Astrocyte of the cerebellum (primary cell): ENCODE data around the gene RGS4.

Experiments
- DNase-seq: peaks from one replicate; pipeline ENCODE4 v3.0.0-alpha.2; 2011; ENCODE audit warnings: low read depth
- H3K4me3 ChIP-seq: 2 replicates; pipeline ENCODE4 v1.5.1; 2011; ENCODE audit warnings: mild to moderate bottlenecking, low read depth, low read length, moderate library complexity
- in situ Hi-C: cut with HindIII; loops from 2 replicates; pipeline ENCODE4 v1.10.0; 2017; ENCODE audit warnings: low sequenced_read_pairs
- TF ChIP-seq, protein P1 (sequence below): IDR thresholded peaks from 2 replicates; pipeline ENCODE4 v1.5.1; 2012; ENCODE audit warnings: low read length, low read depth, moderate library complexity, mild to moderate bottlenecking; ENCODE audit errors: missing control alignments

RGS4 gene

DNA sequence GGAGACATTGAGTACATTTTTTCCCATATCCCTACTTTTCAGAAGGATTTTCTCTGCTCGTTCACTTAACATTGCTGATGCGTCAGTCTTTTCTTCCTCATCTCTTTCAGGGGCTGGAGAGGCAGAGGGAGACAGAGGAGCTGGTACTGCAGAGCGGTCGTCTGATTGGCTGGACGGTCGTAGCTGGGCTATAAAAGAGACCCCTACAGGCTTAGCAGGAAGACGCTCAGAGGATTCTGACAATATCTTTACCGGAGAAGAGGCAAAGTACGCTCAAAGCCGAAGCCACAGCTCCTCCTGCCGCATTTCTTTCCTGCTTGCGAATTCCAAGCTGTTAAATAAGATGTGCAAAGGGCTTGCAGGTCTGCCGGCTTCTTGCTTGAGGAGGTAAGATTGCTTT lies at the start of gene RGS4:
TSS of gene RGS4 (plus strand) at position 220 of the 400 bp plus-strand sequence. CDS start at position 344, 124 bp downstream.
- DNase-seq: peak; percentile 95
- H3K4me3 ChIP-seq: peak within 1 kb of the TSS; percentile 63
- TF ChIP-seq, protein P1, sequence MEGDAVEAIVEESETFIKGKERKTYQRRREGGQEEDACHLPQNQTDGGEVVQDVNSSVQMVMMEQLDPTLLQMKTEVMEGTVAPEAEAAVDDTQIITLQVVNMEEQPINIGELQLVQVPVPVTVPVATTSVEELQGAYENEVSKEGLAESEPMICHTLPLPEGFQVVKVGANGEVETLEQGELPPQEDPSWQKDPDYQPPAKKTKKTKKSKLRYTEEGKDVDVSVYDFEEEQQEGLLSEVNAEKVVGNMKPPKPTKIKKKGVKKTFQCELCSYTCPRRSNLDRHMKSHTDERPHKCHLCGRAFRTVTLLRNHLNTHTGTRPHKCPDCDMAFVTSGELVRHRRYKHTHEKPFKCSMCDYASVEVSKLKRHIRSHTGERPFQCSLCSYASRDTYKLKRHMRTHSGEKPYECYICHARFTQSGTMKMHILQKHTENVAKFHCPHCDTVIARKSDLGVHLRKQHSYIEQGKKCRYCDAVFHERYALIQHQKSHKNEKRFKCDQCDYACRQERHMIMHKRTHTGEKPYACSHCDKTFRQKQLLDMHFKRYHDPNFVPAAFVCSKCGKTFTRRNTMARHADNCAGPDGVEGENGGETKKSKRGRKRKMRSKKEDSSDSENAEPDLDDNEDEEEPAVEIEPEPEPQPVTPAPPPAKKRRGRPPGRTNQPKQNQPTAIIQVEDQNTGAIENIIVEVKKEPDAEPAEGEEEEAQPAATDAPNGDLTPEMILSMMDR: peak; percentile 69
- in situ Hi-C loops: no loop called here

DNA sequence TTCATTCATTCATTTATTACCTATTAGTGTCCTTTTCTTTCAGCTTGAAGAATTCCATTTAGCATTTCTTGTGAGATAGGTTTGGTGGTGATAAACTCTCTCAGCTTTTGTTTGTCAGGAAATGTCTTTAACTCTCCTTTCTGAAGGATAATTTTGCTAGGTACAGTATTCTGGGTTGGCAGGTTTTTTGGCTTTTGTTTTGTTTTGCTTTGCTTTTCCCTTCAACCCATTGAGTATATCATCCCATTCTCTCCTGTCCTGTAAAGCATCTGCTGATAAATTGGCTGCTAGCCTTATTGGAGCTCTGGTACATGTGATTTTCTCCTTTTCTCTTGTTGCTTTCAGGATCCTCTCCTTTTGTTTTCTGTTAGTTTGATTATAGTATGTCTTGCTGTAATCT lies 47.0 kb upstream of the RGS4 start:
- in situ Hi-C loops: no loop called here
- H3K4me3 ChIP-seq: no peak overlapping the region
- no peak for DNase-seq
- TF ChIP-seq, protein P1: no peak

DNA sequence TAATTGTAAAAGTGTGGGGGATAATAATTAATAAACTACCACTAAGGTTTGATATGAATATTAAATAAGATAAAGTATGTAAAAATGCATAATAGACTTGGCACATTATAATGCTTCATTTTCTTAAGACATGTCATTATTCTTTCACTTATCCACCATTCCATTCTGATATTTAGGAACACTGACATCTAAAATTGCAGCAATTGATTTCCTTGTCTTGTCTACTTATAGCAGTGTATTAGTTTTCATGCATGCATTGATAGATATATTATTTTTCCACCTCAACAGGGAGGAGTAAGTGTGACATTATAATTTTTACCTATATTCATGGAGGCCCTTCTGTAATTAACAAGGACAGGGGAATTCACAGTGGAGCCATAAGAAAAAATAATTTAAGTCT lies 41.6 kb upstream of the RGS4 start:
- TF ChIP-seq, protein P1: no peak
- no peak for DNase-seq
- H3K4me3 ChIP-seq: no peak overlapping the region
- in situ Hi-C loops: no loop called here

DNA sequence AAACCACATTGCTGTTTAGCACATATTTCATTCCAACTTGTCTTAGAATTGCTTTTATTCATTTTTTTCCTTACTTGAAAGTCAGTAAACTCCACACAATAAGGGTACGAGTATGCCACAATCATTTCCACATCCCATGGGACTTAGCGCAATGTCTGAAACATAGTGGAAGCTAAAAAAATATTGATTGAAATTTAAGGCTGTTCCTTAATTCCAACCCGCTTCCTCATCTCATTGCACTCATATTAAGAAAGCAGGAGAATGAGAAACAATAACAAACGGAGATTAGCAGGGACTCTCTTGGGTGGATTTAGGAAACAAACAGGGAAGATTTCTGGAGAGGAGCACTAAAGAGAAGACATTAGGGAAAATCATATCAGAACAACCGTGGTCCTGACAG lies 39.3 kb upstream of the RGS4 start:
- TF ChIP-seq, protein P1: no peak
- no peak for DNase-seq
- in situ Hi-C loops: no loop called here
- H3K4me3 ChIP-seq: no peak overlapping the region

DNA sequence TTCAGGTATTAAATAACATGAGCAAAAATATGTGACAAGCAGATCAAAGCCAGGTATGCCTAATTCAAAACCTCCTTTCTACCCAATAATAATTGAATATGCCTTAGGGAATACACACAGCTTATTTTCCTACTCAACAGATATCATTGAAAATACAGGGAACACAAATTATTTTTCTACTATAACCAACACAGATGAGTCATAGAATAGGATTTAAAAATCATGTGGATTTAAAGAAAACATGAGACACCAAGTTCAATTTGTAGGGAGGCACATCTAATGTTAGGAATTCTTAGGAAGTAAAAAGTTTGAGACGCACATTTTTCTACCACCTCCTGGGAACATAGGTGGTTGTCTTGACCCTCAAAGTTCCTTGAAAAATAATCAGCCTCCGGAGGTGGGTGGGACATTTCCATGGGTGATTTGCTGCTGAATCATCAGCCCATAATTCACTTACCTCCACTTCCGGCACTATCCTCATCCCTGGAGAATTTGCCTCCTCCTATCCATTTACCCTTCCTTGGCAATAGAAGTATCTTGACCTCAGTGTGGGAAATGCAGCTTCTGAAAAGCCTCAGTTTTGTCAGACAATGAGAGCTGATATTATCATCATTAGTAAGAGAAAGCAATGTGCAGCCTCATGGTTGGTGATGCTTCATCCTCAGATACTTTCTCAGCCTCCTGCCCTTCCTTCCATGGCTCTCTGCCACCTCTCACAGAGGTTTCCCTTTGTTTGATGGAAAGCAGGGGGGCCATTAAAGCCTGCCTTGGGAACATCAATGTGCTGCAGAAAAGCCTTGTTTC lies 33.5 kb upstream of the RGS4 start:
- in situ Hi-C loops: no loop called here
- TF ChIP-seq, protein P1: no peak
- peak; percentile 83 for DNase-seq
- no peak overlapping the region for H3K4me3 ChIP-seq

DNA sequence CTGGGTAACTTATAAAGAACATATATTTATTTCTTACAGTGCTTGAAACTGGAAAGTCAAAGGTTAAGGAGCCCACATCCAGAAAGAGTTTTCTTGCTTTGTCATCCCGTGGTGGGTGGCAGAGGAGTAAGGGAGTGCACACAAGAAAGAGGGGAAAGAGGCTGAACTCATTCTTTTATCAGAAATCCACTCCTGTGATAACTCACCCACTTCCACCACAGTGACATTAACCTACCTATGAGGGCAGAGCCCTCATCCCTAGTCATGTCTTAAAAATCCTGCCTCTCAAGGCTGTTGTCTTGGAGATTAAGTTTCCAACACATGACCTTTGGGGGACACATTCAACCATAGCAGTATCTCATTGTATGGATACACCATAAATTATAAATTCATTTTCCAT lies 32.5 kb upstream of the RGS4 start:
- H3K4me3 ChIP-seq: no peak overlapping the region
- TF ChIP-seq, protein P1: no peak
- in situ Hi-C loops: no loop called here
- DNase-seq: no peak
